AG10803 (cell line): ENCODE data around the gene MEGF6.

Experiments
- DNase-seq: peaks from one replicate; pipeline ENCODE4 v3.0.0; 2010; ENCODE audit warnings: low read depth
- H3K4me3 ChIP-seq: 2 replicates; pipeline ENCODE4 v1.5.1; 2011; ENCODE audit warnings: mild to moderate bottlenecking, low read length, control low read depth
- TF ChIP-seq, protein P1 (sequence below): conservative IDR thresholded peaks from 2 replicates; pipeline ENCODE4 v1.5.1; 2011; ENCODE audit warnings: mild to moderate bottlenecking, low read length, control low read depth, inconsistent platforms

MEGF6 gene

GRCh38 chr1:3465091-3465934 is 146.0 kb downstream of the MEGF6 start:
- no peak overlapping the region for H3K4me3 ChIP-seq
- TF ChIP-seq, protein P1, sequence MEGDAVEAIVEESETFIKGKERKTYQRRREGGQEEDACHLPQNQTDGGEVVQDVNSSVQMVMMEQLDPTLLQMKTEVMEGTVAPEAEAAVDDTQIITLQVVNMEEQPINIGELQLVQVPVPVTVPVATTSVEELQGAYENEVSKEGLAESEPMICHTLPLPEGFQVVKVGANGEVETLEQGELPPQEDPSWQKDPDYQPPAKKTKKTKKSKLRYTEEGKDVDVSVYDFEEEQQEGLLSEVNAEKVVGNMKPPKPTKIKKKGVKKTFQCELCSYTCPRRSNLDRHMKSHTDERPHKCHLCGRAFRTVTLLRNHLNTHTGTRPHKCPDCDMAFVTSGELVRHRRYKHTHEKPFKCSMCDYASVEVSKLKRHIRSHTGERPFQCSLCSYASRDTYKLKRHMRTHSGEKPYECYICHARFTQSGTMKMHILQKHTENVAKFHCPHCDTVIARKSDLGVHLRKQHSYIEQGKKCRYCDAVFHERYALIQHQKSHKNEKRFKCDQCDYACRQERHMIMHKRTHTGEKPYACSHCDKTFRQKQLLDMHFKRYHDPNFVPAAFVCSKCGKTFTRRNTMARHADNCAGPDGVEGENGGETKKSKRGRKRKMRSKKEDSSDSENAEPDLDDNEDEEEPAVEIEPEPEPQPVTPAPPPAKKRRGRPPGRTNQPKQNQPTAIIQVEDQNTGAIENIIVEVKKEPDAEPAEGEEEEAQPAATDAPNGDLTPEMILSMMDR: no peak
- DNase-seq: no peak

DNA sequence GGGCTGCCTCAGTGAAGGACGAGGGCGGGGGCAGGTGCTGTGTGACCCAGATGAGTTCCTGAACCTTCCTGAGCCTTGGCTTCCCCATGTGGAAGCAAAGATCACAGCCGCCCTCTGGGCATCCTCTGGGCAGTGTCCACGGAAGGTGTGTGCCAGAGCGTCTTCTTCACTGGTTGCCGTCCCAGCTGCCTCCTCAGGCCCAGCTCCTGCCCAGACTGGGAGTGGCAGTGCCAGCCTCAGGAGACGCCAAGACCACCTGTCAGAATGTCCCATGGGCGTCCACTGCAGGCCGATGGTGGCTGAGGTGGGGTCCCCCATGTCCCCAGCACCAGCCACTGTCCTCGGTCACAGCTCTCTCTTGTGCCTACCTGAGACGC is 146.7 kb downstream of the MEGF6 start:
- H3K4me3 ChIP-seq: no peak overlapping the region
- DNase-seq: no peak
- TF ChIP-seq, protein P1: no peak

GRCh38 chr1:3463891-3464648 is 147.2 kb downstream of the MEGF6 start:
- no peak overlapping the region for H3K4me3 ChIP-seq
- TF ChIP-seq, protein P1: no peak
- DNase-seq: no peak

DNA sequence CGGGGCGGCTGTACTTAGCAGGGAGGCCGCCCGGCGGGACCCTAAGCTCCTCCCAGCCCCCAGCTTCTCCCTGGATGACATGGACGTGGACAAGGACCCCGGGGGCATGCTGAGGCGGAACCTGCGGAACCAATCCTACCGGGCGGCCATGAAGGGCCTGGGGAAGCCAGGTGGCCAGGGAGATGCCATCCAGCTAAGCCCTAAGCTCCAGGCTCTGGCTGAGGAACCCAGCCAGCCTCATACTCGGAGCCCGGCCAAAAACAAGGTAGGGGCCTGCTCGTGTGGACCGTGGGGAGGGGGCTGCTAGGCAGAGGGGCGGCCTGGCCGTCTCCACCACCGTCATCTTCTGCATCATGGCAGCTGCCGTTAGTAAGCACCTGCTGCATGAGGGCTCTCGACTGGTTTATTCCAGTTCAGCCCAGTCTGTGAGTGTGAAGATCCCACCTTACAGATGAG is 147.9 kb downstream of the MEGF6 start:
- TF ChIP-seq, protein P1: no peak
- no peak for DNase-seq
- no peak overlapping the region for H3K4me3 ChIP-seq

- DNase-seq: no peak
- H3K4me3 ChIP-seq: no peak overlapping the region
- TF ChIP-seq, protein P1: no peak
Measured at GRCh38 chr1:3463013-3463385, 148.3 kb downstream of the MEGF6 start.

DNA sequence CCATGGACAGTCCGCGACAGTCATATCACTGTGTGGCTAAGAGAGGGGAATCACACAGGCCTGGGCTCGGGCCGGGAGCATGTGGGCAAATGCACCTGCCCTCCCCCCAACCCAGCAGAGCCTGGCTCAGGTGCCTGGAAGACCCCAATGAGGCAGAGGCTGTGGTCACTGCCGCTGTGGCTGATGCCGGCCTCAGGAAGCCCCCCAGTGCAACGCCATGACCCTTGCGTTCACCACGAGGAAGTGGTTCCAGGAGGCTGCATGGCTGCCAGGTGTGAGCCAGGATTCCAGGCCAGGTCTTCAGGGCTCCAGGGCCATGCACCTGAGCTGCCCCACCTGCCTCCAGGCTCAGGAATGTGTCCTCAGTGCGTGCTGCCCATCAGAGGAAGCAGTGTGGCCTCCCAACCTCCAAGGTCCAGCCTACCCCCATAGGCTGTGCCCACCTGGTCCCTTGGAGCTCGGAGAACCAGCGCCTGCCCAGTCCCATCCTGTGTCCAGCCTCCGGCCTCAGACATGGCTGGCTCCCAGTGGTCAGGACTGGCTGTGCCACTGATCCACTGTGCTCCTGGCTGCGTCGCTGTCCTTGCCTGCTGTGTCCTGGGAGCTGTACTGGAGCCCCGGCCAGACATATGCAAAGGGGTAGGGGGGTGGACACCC is 148.8 kb downstream of the MEGF6 start:
- no peak for DNase-seq
- TF ChIP-seq, protein P1: no peak
- no peak overlapping the region for H3K4me3 ChIP-seq
